ENCODE results near the gene RASGEF1C.

Gene RASGEF1C

DNA sequence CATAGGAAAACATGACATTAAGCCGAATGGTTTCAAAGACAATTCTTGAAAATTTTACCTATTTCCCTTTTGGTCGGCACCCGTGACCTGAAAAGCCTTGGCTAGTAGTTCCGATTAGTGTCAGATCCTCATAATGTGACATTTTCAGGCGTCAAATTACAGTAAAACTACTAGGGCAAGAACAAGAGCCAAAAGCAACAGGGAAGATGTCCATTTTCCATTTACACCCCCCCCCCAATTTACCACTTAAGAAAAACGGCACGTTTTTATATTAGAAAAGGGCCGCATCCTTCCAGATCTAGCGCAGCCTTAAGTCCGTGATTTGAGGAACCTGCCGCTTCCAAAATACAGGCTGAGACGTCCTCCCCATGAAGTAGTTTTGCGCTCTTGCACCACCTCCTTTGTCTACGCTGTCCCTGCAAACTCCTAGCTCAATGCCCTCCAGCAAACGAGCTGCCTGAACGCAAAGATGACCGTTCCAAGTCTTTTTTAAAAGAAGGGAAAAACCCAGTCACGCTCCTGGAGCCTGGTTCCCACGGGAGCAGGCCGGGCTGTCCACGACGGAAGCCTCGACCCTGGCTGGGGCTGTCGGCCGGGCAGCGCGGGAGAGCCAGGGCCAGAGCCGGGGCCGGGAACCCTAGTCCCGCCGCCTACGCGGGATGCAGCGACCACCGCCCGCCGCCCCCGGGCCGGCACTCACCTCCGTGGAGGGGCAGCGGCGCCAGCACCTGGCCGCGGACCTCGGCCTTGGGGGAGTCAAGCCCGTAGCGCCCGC, 138.1 kb downstream of the RASGEF1C start:
- no peaks in the 10 kb centered on the region for H3K27me3 ChIP-seq (ENCODE audit: control insufficient read depth, insufficient read depth, low read length)

DNA sequence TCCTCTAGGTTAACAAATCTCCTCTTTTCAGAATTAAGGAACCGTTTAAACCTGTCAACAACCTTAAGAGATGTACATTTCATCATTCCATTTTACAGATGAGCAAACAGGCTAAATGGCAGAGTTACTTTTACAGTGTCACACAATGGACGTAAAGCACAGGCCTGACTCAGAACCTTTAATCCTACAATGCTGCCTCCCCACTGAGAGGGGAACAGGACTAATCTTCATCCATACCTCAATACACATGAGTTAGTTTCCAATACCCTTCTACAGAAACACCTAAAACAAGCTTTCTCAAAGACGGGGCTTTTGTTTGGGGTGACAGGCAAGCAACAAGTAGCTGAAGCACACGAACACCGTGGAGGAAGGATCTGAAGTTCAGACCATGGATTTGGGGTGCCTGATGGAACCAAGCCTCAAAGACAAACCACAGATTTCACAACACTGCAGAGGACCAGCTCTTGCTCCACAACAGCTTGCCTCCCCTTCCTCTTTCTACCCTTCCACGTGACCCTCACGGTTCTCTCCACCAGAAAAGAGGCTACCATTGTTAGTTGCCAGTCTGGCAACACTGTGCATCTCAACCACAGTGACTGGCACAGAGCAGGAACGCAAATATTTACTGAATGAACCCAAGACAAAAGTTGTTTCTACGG, 139.3 kb downstream of the RASGEF1C start:
- Histone ChIP-seq H3K4me1 (ENCODE audit: control insufficient read depth, insufficient read depth, low read length) (peaks cover 15% of the 10 kb centered on the region), H3K4me3 (ENCODE audit: low read length) (peak overlapping the region; percentile 78), H3K9ac (ENCODE audit: low read length) (peak overlapping the region; percentile 77), H3K36me3 (ENCODE audit: control insufficient read depth, insufficient read depth, low read length) (no peaks in the 10 kb centered on the region), H3K9me3 (ENCODE audit: control insufficient read depth, low read length) (no peaks in the 10 kb centered on the region), H3K27me3 (ENCODE audit: control insufficient read depth, insufficient read depth, low read length) (no peaks in the 10 kb centered on the region)

More for the DNA sequence above, 138.1 kb downstream of the RASGEF1C start:
- Histone ChIP-seq H3K4me1 (ENCODE audit: control insufficient read depth, insufficient read depth, low read length) (peaks cover 15% of the 10 kb centered on the region), H3K4me3 (ENCODE audit: low read length) (peak overlapping the region; percentile 78), H3K36me3 (ENCODE audit: control insufficient read depth, insufficient read depth, low read length) (no peaks in the 10 kb centered on the region), H3K9ac (ENCODE audit: low read length) (peak overlapping the region; percentile 77), H3K9me3 (ENCODE audit: control insufficient read depth, low read length) (no peaks in the 10 kb centered on the region)

DNA sequence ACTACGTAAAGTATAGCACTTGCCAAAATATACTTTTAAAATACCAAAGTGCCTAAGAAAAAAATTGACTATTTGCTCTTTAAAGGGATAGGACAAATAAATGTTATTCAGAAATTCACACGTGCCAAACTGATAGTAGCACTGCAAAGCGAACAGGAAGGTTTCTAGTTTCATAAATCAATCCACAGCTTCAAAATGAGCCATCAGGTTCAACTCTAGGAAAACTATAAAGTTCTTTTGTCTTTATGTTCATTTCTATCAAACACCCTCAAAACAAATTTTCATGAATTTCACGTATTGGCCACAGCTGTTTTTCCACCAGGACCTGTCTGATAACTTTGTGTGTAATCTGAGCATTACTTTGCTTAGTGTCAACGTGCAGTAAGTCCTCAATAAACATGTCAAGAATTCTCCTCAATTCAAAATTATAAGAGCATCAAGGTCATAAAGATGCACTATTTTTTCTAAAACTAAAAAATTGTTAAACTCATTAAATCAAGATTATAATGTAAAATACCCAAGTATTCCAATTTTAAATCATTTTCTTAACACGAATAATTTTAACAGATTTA, 140.4 kb downstream of the RASGEF1C start:
- Histone ChIP-seq H3K9ac (ENCODE audit: low read length) (no peak overlapping the region), H3K27me3 (ENCODE audit: control insufficient read depth, insufficient read depth, low read length) (no peaks in the 10 kb centered on the region), H3K4me1 (ENCODE audit: control insufficient read depth, insufficient read depth, low read length) (peaks cover 15% of the 10 kb centered on the region), H3K9me3 (ENCODE audit: control insufficient read depth, low read length) (no peaks in the 10 kb centered on the region), H3K4me3 (ENCODE audit: low read length) (no peak overlapping the region), H3K36me3 (ENCODE audit: control insufficient read depth, insufficient read depth, low read length) (no peaks in the 10 kb centered on the region)

DNA sequence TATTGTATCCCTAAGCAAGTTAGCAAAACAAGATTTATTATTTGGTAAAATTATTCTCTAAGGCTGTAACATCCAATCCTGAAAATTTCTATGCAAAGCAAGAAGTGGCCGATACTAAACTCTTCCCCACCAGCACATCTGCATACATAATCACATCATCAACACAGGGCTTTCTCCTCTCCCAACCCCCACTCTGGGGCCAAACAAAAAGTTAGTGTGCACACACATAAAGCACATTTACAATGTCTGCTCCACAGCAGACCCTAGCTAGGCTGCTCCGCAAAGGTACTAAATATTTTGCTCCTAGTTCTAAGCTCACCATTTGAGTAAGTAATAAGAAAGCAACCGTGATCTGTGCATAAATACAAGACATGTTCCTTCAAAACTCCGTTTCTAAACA, 141.0 kb downstream of the RASGEF1C start:
- Histone ChIP-seq H3K4me3 (ENCODE audit: low read length) (no peak overlapping the region), H3K27me3 (ENCODE audit: control insufficient read depth, insufficient read depth, low read length) (no peaks in the 10 kb centered on the region), H3K9me3 (ENCODE audit: control insufficient read depth, low read length) (no peaks in the 10 kb centered on the region), H3K36me3 (ENCODE audit: control insufficient read depth, insufficient read depth, low read length) (no peaks in the 10 kb centered on the region), H3K9ac (ENCODE audit: low read length) (no peak overlapping the region), H3K4me1 (ENCODE audit: control insufficient read depth, insufficient read depth, low read length) (peaks cover 15% of the 10 kb centered on the region)

DNA sequence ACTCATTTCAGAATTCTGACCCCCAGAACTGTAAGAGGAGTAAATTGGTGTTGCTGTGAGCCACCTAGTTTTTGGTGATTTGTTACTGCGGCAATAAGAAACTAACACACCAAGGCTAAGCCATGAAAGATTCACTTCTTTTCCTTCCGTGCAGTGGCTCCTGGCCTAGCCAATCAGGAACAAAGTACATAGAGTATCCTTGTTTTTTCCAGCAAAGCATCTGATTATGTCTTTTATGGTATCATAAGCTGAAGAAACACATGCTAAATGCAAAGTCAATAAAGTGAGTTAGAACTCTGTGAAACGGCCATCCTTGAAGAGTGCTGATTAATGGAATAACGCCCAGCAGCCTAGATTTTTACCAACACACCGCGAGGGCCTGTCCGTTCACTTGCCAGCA, 148.8 kb downstream of the RASGEF1C start:
- Histone ChIP-seq H3K9ac (ENCODE audit: low read length) (no peak overlapping the region), H3K9me3 (ENCODE audit: control insufficient read depth, low read length) (no peaks in the 10 kb centered on the region), H3K27me3 (ENCODE audit: control insufficient read depth, insufficient read depth, low read length) (no peaks in the 10 kb centered on the region), H3K4me3 (ENCODE audit: low read length) (no peak overlapping the region), H3K36me3 (ENCODE audit: control insufficient read depth, insufficient read depth, low read length) (no peaks in the 10 kb centered on the region), H3K4me1 (ENCODE audit: control insufficient read depth, insufficient read depth, low read length) (no peaks in the 10 kb centered on the region)

DNA sequence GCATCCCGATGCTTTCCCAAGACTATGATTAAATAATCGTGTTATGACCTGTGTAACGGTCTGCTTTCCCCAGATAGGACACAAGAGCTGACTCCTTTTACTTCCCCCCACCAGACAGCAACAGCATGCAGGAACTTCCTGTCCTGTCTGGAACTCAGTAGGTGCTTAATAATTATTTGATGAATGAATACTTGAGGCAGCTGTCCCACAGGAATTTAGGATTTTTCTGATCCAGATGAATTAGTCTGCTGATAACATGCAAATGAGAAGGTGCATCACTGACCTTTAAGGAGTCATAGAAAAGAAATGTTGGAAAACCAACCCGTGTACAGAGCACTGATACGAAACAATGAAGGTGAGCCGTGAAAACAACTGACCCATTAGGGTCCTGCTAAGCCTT, 149.7 kb downstream of the RASGEF1C start:
- H3K4me3 ChIP-seq (ENCODE audit: low read length): no peak overlapping the region
- H3K9ac ChIP-seq (ENCODE audit: low read length): no peak overlapping the region
- H3K9me3 ChIP-seq (ENCODE audit: control insufficient read depth, low read length): no peaks in the 10 kb centered on the region
- no peaks in the 10 kb centered on the region for H3K4me1 ChIP-seq (ENCODE audit: control insufficient read depth, insufficient read depth, low read length)
- no peaks in the 10 kb centered on the region for H3K36me3 ChIP-seq (ENCODE audit: control insufficient read depth, insufficient read depth, low read length)
- H3K27me3 ChIP-seq (ENCODE audit: control insufficient read depth, insufficient read depth, low read length): no peaks in the 10 kb centered on the region

DNA sequence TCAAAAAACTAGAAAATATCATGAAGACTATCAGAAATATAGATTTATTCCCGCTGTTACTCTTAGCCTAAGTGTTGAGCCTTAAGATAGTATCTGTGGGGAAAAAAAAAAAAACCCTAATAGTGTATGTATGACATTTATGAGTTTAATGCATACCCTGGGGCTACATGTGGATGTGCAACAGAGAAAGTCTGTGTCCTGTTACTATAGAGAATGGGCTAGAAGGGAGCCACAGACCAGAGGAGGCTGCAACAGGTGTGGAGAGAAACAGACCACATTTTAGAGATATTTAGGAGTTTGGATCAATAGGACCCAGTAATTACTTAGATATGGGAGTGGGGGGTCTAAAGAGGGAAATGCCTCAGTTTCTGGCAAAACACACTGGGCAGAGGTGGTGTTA, 152.9 kb downstream of the RASGEF1C start:
- Histone ChIP-seq H3K27me3 (ENCODE audit: control insufficient read depth, insufficient read depth, low read length) (no peaks in the 10 kb centered on the region), H3K4me1 (ENCODE audit: control insufficient read depth, insufficient read depth, low read length) (no peaks in the 10 kb centered on the region), H3K9ac (ENCODE audit: low read length) (no peak overlapping the region), H3K9me3 (ENCODE audit: control insufficient read depth, low read length) (no peaks in the 10 kb centered on the region), H3K4me3 (ENCODE audit: low read length) (no peak overlapping the region), H3K36me3 (ENCODE audit: control insufficient read depth, insufficient read depth, low read length) (no peaks in the 10 kb centered on the region)

DNA sequence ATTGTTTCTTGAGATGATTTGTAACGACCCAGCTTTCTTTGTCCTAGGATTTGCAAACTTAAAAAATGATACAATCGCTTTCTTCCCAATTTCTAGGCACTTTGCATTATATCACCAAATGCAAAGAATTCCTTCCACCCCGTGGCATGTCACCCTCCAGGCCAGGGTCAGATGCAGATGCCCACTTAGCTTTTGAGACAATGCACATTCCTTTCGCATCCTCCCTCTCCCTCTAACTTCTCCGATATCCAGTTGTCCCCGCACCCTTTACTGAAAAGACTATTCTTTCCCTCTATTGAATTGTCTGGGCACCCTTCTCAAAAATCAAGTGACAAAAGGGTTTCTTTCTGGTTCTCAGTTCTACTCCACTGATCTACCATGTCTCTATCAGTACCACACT, 154.8 kb downstream of the RASGEF1C start:
- Histone ChIP-seq H3K36me3 (ENCODE audit: control insufficient read depth, insufficient read depth, low read length) (no peaks in the 10 kb centered on the region), H3K27me3 (ENCODE audit: control insufficient read depth, insufficient read depth, low read length) (no peaks in the 10 kb centered on the region), H3K4me3 (ENCODE audit: low read length) (no peak overlapping the region), H3K4me1 (ENCODE audit: control insufficient read depth, insufficient read depth, low read length) (no peaks in the 10 kb centered on the region), H3K9ac (ENCODE audit: low read length) (no peak overlapping the region), H3K9me3 (ENCODE audit: control insufficient read depth, low read length) (no peaks in the 10 kb centered on the region)

DNA sequence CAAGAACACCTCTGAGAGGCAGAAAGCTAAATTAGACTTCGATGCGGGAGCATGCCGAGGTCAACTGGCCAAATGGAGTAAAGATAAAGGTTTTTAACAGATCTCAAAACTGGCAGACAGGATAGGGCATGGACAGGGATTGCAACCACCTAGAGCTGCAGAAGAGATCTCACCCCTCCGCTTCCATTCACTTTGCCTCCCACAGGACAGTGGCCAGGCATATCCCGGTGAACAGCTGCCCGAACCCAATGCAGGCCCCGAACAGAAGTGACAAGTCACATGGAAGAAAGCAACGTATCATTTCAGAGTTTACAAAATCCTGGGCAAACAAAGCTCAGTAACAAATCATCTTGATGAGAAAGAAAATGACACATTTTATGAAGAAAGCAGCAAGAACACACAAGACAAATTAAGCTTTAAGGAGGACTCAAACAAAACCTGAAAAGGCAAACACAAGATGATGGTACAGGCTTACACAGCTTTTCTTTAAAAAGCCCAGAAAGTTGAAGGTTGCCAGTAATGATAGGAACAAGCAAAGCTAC, 155.9 kb downstream of the RASGEF1C start:
- Histone ChIP-seq H3K4me3 (ENCODE audit: low read length) (no peak overlapping the region), H3K4me1 (ENCODE audit: control insufficient read depth, insufficient read depth, low read length) (no peaks in the 10 kb centered on the region), H3K9me3 (ENCODE audit: control insufficient read depth, low read length) (no peaks in the 10 kb centered on the region), H3K9ac (ENCODE audit: low read length) (no peak overlapping the region), H3K27me3 (ENCODE audit: control insufficient read depth, insufficient read depth, low read length) (no peaks in the 10 kb centered on the region), H3K36me3 (ENCODE audit: control insufficient read depth, insufficient read depth, low read length) (no peaks in the 10 kb centered on the region)

DNA sequence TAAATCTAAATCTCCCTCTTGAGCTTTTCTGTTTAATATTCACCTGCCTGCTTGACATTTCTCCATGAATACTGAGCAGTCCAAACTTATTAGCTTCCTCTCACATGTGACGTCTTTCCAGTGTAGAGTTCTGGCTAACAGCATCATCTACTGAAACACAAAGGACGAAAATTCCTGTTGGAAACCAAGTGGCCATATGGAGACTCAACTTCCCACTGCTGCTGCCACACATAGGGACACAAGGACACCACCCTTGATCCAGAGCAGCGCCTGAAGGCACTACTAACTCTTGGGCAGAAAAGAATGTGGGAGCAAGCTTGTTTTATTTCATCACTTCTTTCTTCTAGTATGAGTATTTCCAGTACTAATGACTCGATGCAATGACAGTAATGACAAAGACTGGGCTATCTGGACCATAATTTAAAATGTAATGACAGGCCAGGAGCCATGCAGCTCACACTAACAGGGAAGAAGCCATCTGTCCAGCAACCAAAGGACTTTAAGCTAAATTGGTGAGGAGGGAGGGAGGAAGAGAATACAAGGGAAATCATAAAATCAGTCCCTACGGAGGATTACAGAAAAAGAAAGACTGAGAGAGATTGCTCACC, 156.7 kb downstream of the RASGEF1C start:
- Histone ChIP-seq H3K9ac (ENCODE audit: low read length) (no peak overlapping the region), H3K27me3 (ENCODE audit: control insufficient read depth, insufficient read depth, low read length) (no peaks in the 10 kb centered on the region), H3K9me3 (ENCODE audit: control insufficient read depth, low read length) (no peaks in the 10 kb centered on the region), H3K4me3 (ENCODE audit: low read length) (no peak overlapping the region), H3K36me3 (ENCODE audit: control insufficient read depth, insufficient read depth, low read length) (no peaks in the 10 kb centered on the region), H3K4me1 (ENCODE audit: control insufficient read depth, insufficient read depth, low read length) (no peaks in the 10 kb centered on the region)

All from mucosa of stomach (tissue), 1 donor.